ENCODE measurements around the gene YWHAQ.

The YWHAQ gene

DNA sequence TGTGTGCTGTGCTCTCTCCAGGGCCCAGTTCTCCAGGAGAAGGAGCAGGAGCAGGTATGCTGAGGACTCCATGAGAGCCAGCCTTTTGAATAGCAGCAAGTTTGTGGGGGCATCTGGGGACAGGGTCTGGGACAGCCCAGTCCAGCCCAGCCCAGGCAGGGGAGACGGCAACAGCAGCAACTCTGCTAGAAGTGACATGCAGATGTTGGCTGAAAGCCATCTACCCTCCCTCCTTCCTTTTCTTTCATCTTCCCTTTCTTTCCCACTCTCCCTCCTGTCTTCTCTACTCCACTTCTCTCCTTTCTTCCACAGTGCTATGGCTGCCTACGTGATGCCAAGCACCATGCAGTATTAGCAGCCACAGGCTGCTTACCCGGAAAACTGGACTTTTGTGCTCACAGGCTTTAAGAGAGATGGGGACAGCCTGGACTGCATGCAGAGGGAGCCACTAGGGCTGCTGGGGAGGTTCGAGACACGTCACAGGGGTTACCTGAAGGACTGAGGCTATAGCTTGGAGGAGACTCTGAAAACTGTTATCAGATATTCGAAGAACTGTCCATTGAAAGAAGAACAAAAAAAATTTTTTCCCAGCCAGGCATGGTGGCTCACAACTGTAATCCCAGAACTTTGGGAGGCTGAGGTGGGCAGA, 23.8 kb upstream of the YWHAQ start:
- no peak for DNase-seq

DNA sequence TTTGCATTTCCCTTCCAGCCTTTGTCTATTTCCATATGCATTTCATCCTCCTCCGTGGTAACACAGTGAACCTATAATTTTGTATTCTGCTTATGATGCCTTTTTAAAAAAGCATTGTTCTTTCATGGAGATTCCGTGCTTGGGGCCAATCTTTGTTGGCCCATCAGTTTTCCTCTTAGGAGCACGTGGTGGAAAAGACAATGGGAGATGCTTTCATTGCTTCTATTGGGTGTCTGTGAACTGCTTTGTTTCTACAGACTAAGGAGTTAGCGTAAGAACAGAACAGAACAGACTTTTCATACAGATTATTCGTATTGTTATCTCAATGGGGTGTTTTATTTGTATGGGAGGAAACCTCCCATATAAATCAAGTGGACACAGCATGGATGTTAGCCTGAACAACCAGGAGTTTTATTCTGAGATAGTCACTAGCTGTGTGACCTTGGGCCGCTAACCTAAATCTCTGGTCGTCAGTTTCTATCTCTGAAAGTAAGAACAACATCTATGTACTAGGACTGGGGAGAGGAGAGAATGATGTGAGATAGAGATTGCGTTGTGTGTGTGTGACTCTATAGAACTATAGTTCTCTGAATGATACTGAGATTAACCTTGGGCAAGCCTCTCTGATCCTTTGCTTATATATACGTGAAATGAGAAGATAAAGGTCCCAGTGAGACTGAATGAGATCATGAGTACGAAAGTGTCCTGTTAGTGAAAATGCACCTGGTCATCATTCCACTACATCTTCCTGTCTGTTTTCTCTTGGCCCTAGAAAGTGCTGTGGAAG, 22.9 kb upstream of the YWHAQ start:
- no peak for DNase-seq

DNA sequence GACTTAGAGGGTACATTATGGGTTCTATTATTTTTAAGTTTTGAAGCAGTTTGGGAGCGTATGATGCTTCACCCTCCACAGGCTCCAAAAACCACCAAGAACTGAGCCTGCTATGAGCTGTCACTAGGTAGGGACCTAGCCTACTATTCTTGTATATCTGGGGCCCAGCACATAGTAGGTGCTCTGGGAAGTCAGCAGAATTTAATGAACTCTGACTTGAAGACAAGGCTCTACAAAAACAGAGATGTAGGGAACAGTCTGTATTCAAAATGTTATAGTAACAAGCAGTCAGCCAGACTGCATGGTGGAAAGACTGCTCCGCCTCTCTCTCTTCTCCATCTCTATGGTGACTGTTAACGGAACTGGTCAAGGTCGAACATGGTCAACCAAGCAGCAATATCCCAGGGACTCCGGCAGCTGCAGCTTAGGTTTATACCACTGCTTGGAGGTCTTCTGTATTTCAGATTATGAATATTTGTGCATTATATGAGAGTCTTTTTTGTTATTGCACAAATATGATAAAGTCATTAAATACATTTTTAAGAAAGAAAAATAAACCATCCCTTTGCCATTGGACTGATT, 22.2 kb upstream of the YWHAQ start:
- DNase-seq = peak; percentile 20

DNA sequence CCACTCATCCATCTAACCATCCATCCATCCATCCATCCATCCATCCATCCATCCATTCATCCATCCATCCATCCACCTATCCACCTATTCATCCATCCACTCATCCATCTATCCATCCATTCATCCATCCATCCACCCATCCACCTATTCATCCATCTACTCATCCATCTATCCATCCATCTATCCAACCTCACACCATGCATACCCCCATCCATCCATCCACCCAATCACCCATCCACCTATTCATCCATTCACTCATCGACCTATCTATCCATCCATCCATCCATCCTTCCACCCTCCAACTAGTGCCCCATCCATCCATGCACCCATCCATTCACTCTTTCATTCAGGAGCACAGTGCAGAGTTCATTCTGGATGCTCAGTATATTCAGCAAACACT, 21.5 kb upstream of the YWHAQ start:
- DNase-seq = no peak

DNA sequence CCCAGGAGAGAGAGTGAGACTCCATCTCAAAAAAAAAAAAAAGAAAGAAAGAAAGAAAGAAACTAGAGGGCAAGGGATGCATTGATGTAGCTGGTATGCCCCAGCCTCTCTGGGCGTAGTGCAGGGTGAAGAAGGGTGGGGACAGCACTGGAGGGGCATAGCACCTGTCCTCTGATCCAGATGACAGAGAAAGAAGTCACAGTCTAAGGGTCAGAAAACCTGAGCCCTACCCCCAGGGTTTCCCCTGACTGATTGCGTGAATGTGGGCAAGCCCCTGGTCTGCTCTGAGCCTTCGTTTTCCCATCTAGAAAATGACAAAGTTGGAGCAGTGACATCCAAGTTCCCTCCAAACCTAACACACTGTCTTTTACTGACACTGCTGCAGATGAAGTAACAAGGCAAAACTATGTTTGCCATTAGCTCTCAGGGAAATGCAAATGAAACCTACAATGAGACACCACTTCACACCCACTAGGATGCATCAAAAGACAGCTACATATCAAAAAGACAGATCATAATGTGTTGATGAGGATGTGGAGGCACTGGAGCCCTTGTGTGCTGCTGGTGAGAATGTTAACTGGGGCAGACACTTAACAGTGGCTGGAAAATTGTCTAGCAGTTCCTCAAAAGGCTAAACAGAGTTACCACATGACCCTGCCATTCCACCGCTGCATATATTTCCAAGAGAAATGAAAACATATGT, 19.5 kb upstream of the YWHAQ start:
- DNase-seq = no peak

DNA sequence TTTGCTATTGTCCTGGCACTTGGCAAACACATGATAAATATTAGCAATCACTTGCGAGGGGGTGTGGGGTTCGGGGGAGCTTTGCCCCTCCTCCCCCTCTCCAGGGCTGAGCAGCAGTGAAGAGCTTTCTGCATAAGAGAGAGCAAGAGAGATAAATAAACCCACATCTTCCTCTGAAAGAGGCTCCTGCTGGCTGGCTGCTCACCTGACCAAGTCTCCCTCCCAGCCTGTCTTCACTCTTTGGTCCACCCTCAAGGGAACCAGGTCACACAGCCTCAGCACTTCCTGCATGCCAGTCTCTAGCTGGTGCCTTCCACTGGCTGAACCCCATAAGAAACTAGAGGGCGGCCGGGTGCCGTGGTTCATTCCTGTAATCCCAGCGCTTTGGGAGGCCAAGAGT, 18.5 kb upstream of the YWHAQ start:
- DNase-seq = no peak

DNA sequence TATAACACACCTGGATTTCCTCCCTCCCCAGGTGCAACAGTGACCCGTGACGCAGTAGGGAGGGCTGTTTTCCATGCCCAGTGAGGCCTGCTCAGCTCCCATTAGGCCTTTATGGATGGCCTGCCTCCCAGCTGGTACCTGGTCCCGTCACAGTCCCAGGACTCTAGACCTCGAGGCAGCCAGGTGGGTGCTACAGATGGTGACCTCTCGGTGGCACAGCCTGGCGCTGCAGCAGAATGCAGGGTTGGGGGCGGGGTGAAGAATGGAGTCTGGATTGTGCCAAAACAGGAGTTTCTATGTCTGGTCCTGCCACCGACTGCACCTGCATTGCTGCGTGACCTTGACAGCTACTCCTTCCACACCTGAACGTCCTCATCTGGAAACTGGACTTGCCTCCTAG, 18.0 kb upstream of the YWHAQ start:
- peak; percentile 96 for DNase-seq

DNA sequence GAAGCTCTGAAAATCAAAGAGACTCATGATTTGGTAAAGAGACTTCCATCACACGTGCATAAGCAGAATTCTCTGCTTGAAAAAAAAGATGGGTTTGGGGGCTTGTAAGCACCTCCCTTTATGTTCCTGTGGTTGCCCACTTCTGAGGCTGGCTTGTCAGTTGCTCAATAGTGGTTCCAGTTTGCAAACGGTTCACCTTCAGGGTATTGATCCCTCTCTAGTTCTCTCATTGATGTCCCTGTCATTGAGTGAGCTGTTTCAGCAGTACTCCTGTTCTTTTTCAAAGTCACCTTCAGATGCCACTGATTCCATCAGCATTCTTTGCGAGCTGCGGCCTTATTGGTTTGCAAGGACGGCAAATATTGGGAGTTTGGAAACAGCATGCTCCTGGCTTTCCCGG, 17.1 kb upstream of the YWHAQ start:
- DNase-seq = no peak

DNA sequence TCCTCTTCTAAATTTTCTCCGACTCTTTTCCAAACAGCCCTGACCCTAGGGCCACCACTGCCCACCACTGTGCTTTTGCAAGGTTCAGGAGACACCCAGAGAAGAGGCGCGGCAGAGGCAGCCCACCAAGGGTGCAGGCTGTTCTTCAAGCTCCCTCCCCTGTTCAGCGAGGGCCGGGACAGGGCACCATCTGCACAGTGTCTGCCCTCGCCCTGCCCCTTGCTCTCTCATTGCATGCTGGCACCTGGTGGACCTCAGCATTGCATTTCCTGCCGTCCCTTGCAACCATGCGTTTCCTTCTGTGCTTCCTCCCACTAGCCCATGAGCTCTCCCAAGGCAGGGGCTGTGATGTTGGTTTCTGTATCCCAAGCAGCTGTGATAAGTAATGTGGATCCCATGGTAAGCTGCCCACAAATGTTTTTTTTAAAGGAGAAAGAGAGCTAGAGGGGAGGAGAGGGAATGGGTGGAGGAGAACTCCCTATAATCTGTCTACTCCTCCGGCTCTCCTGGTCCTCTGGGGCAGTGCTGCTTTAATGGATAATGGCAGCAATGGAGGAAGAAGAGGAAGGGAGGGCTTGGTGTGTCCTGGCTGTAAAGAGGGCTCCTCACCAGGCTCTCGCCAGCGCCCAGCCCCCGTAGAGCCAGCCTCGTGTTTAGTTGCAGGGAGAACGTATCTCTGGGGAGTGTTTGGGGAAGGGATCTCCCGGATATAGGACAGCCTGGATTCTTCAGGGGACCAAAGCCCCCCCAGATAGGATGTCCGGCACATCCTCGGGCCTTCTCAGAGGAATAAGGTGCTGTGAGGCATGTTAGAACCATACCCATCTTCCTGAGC, 15.6 kb upstream of the YWHAQ start:
- DNase-seq = no peak

DNA sequence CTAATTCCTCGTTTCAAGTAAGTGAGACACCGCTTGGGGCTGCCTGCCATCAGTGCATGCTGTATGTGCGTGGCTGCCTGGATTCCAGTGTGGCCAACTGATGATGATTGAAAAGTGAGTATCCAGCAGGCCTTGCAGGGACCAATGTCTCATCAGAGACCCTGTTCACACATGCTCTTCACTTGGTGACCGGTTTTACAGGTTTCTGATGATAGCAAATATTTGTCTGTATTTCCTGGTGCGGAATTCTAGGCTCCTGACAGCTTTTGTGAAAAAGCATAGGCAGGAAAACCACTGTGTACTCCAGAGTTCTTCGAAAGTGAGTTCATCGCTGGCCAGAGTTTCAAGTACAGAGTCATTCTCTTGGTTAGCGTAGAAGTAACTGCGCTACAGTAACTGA, 13.8 kb upstream of the YWHAQ start:
- peak; percentile 97 for DNase-seq

DNA sequence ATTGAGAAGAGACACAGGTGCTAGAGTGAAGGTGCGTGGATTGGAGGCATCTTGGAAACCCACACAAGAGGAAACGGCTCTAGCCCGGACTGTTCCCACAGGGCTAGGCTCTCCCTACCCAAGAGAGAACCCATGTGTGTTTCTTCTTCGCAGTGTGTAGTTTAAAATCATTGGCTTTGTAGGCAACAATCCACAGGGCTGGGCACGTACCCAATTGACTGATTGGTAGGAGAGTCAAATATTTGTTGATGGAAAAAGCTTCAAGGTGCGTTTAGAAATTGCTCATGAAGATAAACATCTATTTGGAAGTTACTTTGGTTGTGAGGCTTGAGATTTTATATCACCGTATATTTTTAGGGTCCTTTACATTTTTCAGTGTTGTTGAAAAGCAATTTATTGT, 13.2 kb upstream of the YWHAQ start:
- no peak for DNase-seq

DNA sequence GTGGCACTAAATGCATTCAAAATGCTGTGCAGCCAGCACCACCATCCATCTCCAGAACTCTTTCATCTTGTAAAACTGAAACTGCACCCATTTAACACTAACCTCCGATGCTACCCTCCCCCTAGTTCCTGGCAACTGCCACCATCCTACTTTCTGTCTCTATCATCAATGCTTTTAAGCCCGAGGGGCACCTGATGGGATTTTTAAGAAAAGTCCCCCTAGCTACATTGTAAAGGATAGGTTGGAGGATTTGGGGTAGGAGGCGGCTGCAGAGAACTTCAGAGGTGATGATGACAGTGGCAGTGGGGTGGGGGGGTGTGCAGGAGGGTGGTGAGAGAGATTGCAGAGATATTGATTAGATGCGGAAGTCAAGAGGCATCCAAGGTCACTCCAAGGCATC, 10.8 kb upstream of the YWHAQ start:
- no peak for DNase-seq

DNA sequence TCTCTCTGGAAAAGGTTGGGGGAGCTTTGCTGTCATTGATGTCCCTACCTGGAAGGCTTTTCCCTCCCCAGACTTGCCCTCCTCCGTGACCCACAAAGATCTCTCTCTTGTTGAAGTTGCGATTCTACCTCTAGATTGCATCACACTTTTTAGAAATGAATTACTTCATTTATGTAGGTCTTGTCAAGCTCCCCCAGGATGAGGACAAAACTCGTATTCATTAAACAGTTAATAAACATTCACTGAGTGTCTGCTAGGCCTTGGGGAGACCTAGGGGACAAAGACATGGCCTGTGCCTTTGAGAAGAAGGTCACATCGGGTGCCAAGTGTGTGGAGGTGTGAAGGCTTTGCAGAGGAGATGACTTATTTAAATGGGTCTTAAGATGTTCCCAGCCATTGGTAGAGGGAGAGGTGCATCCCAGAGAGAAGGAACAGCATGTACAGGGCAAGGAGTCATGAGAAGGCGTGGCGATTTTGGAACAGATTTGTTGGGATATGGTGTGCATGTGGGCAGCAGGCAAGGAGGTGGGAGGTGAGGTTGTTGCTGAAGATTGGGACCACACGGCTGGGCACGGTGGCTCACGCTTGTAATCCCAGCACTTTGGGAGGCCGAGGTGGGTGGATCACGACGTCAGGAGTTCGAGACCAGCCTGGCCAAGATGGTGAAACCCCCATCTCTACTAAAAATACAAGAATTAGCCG, 9.8 kb upstream of the YWHAQ start:
- no peak for DNase-seq

DNA sequence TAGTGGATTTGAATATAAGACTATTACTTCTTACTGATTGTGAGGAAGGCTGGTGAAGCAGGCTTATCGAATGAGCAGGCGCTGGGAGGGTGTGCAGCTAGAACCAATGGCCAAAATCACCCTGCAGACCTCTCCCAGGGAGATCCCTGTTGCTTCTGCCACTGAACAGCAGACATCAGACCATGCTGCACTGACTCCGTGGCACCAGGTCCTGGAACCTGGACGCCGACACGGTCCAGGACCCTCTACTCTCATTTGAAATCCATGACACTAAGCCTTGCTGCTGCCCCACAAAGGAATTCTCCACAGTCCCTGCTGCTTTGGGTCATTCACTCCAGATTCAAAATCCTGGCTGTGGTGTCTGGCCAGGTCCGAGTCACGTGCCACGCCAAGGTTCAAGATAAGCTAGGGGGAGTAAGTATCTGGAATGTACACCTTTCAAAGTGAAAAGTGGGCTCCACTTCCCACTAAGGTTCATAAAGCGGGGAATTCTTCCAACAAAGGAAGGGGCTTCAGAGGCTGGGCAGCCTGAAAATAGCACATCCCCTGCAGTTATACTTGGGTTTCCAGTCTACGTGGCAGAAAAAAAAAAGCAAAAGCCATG, 9.0 kb upstream of the YWHAQ start:
- no peak for DNase-seq

DNA sequence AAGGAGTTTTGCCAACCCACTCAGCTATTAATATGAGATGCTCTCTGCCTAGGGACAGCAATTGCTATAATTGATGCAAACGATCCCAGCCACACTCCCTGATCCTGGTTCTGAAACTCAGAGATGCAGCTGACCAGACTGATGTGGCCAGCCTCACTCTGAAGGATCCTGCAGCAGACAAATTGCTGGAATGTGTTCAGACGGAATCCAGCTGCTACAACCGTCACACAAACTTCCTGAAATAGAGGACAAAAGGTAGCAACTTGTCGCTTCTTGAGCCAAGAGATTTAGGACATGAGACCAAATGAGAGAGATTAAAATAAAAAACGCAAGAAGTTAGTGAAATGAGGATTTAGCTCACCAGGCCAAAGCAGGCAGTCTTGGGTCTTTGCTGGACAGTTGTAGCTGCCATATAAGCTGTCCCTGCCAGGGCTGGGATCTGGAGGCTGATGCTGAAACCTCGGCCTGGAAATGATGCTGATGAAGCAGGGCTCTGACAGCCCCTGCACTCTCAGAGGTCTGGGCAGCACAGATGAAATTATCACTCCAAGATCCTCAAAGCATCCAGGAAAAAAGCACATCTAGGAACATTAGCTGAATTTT, 8.3 kb upstream of the YWHAQ start:
- DNase-seq = no peak

DNA sequence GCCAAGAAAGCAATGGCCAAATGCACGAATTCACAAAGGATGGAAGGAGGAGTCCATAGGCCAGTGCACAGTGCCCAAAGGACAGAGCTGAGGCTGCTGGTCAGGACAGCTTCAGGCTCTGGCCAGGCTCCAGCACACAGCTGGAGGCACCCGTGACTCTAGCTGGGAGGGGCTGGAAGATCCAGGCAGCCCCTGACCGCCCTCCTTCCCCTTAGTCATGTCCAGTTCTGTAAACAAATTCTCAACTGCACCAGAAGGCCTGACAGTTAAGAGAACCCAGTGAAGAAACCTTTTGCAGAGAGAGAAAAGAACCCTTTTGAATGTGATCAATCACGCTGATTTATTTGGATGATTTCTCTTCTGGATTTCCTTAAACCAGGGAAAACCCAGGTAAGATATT, 7.7 kb upstream of the YWHAQ start:
- peak; percentile 68 for DNase-seq

DNA sequence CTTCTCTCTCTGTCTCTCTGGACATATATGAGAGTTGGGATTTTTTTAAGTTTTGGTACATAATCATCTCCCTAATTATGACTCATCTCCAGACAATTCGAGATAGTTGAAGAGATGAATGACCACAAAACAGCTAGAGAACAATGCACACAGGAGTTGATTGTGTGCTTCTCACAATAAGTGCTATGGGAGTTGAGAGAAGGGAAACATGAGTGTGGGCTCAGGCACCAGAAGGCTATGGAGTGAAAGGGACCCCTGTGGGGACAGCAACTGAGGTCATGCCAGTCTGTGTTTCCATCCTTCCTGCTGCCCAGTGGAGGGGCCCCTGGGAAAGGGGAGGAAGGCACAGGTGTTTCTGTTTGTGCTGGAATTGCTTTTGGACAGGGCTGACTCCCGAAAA, 6.5 kb upstream of the YWHAQ start:
- DNase-seq = peak; percentile 48

DNA sequence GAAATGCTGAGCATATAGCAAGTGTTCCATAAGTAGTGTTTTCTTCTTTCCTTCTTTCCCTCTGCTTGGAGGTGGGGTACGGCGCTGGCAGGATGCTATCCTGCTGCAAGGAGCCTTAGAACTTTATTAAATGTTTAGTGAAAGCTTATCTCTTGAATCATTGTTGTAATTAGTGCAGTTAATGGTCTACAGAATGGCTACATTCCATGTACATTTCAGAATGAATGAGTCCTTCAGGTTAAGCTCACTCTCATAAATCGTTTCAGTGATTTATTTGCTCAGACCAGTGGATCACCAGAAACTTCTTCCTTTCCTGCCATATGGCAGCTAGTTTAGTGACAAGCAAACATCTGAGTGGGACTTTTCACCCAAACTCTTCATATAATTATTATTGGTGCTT, 3.3 kb upstream of the YWHAQ start:
- DNase-seq = no peak

DNA sequence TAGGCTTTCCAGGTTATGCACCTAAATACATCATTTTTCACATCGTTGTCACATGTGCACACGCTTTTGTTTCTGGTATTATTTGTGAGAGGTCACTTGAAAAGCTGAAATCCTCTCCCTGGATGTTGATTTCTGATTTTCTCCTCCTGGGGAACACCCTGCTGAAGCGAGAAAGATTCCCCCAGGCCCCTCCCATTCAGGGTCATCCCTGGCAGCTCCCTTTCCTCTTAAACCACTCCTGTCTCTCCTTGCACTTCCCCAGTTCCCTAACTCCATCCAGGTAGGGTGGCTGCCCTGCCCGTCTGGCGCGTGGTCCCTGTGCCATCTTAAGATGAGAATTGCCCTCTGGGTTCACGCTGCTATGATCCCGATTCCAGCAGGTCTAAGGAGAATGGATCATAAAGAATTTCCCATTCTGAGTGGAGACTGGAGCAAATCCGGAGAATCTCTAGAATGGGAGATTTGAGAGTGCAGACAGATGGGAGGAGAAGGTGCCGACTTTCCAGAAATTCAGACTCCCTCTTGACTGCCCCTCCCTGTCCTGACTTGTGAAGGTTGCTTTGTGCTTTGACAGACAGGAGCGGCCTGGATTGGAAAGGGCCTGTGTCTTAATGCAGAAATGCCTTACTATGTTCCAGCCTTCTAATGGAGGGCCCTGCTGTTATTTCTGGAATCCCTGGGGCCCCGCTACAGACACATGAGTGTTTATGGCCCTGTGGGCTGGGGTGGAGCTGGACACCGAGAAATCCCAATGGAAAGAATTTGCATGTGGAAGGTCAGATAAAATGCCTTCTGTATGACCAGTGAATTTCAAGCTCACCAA, 1.3 kb upstream of the YWHAQ start:
- no peak for DNase-seq

DNA sequence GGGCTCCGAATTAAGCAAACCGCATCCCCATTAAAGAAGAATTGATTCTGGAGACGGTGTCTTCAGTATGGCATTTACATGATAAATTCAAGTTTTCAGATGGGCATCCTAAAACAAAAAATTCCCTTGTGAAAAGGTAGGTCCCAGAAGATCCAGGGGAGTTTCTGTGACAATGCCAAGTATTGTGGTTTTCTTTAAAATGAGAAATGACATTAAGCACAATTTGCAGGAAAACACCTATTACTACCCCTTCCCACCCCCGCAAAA, 689 bp upstream of the YWHAQ start:
- no peak for DNase-seq
